ENCODE data around the gene ATP11B. TPM values are rescaled to one million over a fixed set of nuclear protein-coding genes. Genes with fewer than 3 reads are reported as not detected.

The ATP11B gene
- total RNA-seq, 1 donor: 66.4 TPM

GRCh38 chr3:182957676-182958266 is 164.5 kb downstream of the ATP11B start:
- no peak for TF ChIP-seq CTCF (IDR thresholded peaks at IDR 0.05; ENCODE audit: insufficient read depth, low read length)
- no peak overlapping the region for H3K4me3 ChIP-seq (ENCODE audit: low read depth, low read length)
- DNase-seq (ENCODE audit: low read depth): no peak

- TF ChIP-seq CTCF (IDR thresholded peaks at IDR 0.05; ENCODE audit: insufficient read depth, low read length): no peak
- DNase-seq (ENCODE audit: low read depth): no peak
- no peak overlapping the region for H3K4me3 ChIP-seq (ENCODE audit: low read depth, low read length)
These were observed 166.4 kb downstream of the ATP11B start for GRCh38 chr3:182959474-182960350.

- peak; percentile 35 for DNase-seq (ENCODE audit: low read depth)
- no peak for TF ChIP-seq CTCF (IDR thresholded peaks at IDR 0.05; ENCODE audit: insufficient read depth, low read length)
These were observed 168.9 kb downstream of the ATP11B start for GRCh38 chr3:182962166-182962565.

GRCh38 chr3:182964179-182964578 is 170.9 kb downstream of the ATP11B start:
- no peak for DNase-seq (ENCODE audit: low read depth)
- H3K4me3 ChIP-seq (ENCODE audit: low read depth, low read length): no peak overlapping the region
- no peak for TF ChIP-seq CTCF (IDR thresholded peaks at IDR 0.05; ENCODE audit: insufficient read depth, low read length)

More at GRCh38 chr3:182962166-182962565, 168.9 kb downstream of the ATP11B start:
- no peak overlapping the region for H3K4me3 ChIP-seq (ENCODE audit: low read depth, low read length)

GRCh38 chr3:182965861-182966366 is 172.6 kb downstream of the ATP11B start:
- no peak for DNase-seq (ENCODE audit: low read depth)
- no peak for TF ChIP-seq CTCF (IDR thresholded peaks at IDR 0.05; ENCODE audit: insufficient read depth, low read length)
- no peak overlapping the region for H3K4me3 ChIP-seq (ENCODE audit: low read depth, low read length)

GRCh38 chr3:182967218-182968204 is 174.2 kb downstream of the ATP11B start:
- TF ChIP-seq CTCF (IDR thresholded peaks at IDR 0.05; ENCODE audit: insufficient read depth, low read length): no peak
- no peak overlapping the region for H3K4me3 ChIP-seq (ENCODE audit: low read depth, low read length)
- no peak for DNase-seq (ENCODE audit: low read depth)

All from fibroblast of the aortic adventitia (primary cell).